ENCODE data around the gene MLH1. TPM values are rescaled to one million over a fixed set of nuclear protein-coding genes. Genes with fewer than 3 reads are reported as not detected.

The MLH1 gene
- total and polyA plus RNA-seq, 2 of the 8 experiments (the other 6 are each of a cell fraction or from before 2014, with no cell fraction given), result 36.4 to 47.3 TPM

DNA sequence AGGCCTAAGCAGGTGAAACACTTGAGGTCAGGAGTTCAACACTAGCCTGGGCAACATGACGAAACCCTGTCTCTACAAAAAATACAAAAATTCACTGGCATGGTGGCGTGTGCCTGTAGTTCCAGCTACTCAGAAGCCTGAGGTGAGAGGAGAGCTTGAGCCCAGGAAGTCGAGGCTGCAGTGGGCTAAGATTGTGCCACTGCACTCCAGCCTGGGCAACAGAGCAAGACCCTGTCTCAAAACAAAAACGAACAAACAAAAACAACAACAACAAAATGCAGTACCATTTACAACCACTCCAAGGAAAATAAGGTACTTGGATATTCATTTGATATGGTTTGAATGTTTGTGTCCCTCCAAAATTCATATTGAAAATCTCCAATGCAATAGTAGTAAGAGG is 32.8 kb upstream of the MLH1 start:
- Histone ChIP-seq H2BK120ac (replicated peaks; ENCODE audit: low read depth, low read length) (no peak overlapping the region), H4K8ac (ENCODE audit: extremely low read depth, insufficient read depth, low read length) (no peak overlapping the region), H3K36me3 (ENCODE audit: control insufficient read depth in 2 of 4, insufficient read depth in 4 of 4, low read length in 3 of 4) (no peaks in the 10 kb centered on the region), H3K23ac (ENCODE audit: insufficient read length) (no peak overlapping the region), H3K9me3 (ENCODE audit: insufficient read depth in 2 of 2, low read depth in 1 of 2, low read length in 1 of 2) (no peaks in the 10 kb centered on the region), H3K4me2 (ENCODE audit: insufficient read depth in 1 of 2, low read depth in 2 of 2, low read length in 2 of 2) (no peak overlapping the region), H3K79me1 (ENCODE audit: low read depth, low read length) (no peaks in the 10 kb centered on the region), H3K18ac (ENCODE audit: extremely low read depth, low read length) (no peak overlapping the region), H4K5ac (ENCODE audit: insufficient read length, low read depth, low read length) (no peak overlapping the region), H3K56ac (replicated peaks; ENCODE audit: insufficient read length, low read depth, low read length) (no peak overlapping the region), H2BK15ac (ENCODE audit: low read length) (no peak overlapping the region), H3K27ac (ENCODE audit: low read depth, low read length) (no peak overlapping the region), H3K23me2 (ENCODE audit: low read depth, low read length) (no peaks in the 10 kb centered on the region), H3K4me1 (replicated peaks in 1 of 4; ENCODE audit: control insufficient read depth in 3 of 4, insufficient read depth in 4 of 4, low read length in 3 of 4) (peaks cover 0 to 7% (median 2%) of the 10 kb centered on the region in 4 experiments; a peak in 4 of 7 replicates), H2BK12ac (ENCODE audit: low read depth, low read length) (0 out of 2 replicates have a peak overlapping the region, but pooled peaks have one; percentile 27), H3K9ac (replicated peaks in 1 of 4; ENCODE audit: extremely low read depth in 1 of 4, low read depth in 3 of 4, low read length in 3 of 4) (no peak overlapping the region), H3K14ac (ENCODE audit: insufficient read length) (no peak overlapping the region), H3K4ac (replicated peaks; ENCODE audit: insufficient read length, low read depth, low read length) (no peak overlapping the region), H3K79me2 (ENCODE audit: control insufficient read depth in 1 of 2, insufficient read depth in 2 of 2, low read length in 2 of 2) (no peaks in the 10 kb centered on the region), H4K91ac (replicated peaks; ENCODE audit: insufficient read length, low read length) (no peak overlapping the region), H2AK5ac (ENCODE audit: low read depth, low read length) (no peak overlapping the region), H3K4me3 (ENCODE audit: extremely low read depth in 1 of 4, insufficient read depth in 2 of 4, low read depth in 3 of 4, low read length in 4 of 4) (no peak overlapping the region), H2BK5ac (ENCODE audit: low read depth, low read length) (no peak overlapping the region), H2AFZ (ENCODE audit: low read length) (no peak overlapping the region), H3K27me3 (replicated peaks in 1 of 4; ENCODE audit: control insufficient read depth in 3 of 4, extremely low read depth in 1 of 4, insufficient read depth in 3 of 4, low read length in 3 of 4) (no peaks in the 10 kb centered on the region), H2BK20ac (ENCODE audit: low read length) (no peak overlapping the region), H4K20me1 (replicated peaks in 1 of 2; ENCODE audit: control insufficient read depth in 1 of 2, insufficient read depth in 2 of 2, low read length in 2 of 2) (no peaks in the 10 kb centered on the region)
- DNase-seq (ENCODE audit: low read depth in 1 of 2, low spot score in 2 of 2) (no peak), FAIRE-seq (no peak)
- POLR2A ChIA-PET (ENCODE audit: partially characterized antibody), result interaction anchor here (0.7 kb wide), 1 partner anchor 16 kb away, joined by 4 read pairs; no protein-coding TSS in a partner anchor
- WGBS, 2 experiments (ENCODE audit: extremely low coverage in 1 of 2, insufficient coverage in 1 of 2, insufficient read length in 1 of 2, insufficient replicate concordance in 2 of 2, low coverage in 1 of 2, low lambda C conversion rate in 2 of 2, missing lambda C conversion rate in 1 of 2), result 99% methylated on average over 4 of the region's 4 CpGs; no CpG with 5 or more reads in 1 of the 2 experiments
- CTCF ChIA-PET (ENCODE audit: partially characterized antibody), result interaction anchor here (1.0 to 9.6 kb wide), 15 partner anchors 9 to 168 kb away, joined by 3 to 125 read pairs (median 14); partner anchors contain the start of genes EPM2AIP1, MLH1 and TRANK1
- TF ChIP-seq HDAC2 (IDR thresholded peaks at IDR 0.05; ENCODE audit: borderline replicate concordance in 1 of 2, low read depth in 2 of 2, low read length in 2 of 2) (no peak), CHD2 (IDR thresholded peaks at IDR 0.05; ENCODE audit: low read length) (no peak)

All from H1 (cell line).